HG02623 (cell line): ENCODE measurements around the gene VWF.
"Not testable (repeated sequence)": the region's sequence is repeated elsewhere in the genome, so short reads cannot be mapped to it uniquely, and the experiment has no call there.

Experiments
- ATAC-seq: cut with Tn5 transposase; IDR thresholded peaks from one replicate; pipeline ENCODE4 v1.9.1; 2021; ENCODE audit warnings: moderate library complexity; ENCODE audit not compliant: unreplicated experiment

Gene VWF

DNA sequence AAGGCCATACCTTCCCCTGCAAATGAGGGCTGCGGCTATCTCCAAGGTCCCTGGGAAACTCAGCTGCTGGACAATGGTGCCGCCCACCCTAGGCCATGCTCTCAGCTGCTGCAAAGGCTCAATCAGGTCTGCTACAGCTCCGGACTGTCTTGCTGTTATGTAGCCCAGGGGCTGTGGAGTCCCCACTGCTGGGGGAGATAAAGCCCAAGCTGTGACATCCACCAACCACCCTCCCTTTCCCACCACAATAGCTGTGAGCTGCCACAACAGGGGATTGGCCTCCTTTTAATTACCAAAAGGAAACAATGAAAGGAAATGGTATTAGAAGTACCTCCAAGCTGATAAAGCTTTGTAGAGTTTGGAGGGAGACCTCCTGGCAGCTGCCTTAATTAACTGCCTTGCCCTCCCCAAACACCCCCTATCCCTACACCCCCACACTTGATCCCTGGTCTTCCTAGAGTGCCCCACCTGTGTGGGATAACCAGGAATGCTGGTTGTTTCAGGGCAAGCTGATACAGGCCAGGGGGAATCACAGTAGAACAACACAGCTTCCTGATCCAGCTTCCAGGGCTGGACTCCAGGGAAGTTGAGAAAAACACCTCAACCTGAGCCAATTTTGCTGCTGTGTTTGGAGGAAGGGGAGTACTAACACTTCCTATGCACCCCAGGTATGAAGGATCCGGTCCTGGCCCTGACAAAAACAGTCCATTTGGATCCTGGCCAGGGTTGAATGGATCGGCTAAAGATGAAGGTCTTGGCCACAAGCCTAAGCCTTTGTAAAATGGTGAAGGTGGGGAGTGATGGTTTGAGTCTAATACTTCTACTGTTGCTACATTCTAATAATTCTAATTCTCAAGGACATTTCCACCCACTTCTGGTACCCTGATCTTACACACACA lies at the start of gene VWF:
TSS of gene VWF (minus strand) at position 260 of the 899 bp plus-strand sequence. CDS start 1,474 bp downstream, outside the sequence.
- no peak for ATAC-seq

GRCh38 chr12:6172862-6173261 lies 48.4 kb upstream of the VWF start:
- no peak for ATAC-seq

DNA sequence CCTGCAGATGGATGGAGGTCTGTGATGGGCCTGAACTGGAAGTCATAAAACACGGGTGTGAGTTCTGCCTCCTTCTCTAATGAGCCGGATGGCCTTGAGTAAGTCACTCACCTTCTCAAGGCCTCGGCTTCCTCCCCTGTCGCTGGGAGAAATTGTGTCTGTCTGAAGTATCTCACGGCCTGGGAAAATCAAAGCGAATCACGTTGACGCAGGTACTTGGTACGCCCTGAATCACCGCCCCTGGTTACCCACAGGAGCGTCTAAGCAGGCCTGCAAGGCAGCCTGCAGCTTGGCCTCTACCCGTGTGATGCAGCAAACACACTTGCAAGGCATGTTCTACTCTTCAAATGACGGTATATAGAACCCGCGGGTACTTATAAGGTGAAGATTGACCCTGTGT lies 47.6 kb upstream of the VWF start:
- no peak for ATAC-seq

DNA sequence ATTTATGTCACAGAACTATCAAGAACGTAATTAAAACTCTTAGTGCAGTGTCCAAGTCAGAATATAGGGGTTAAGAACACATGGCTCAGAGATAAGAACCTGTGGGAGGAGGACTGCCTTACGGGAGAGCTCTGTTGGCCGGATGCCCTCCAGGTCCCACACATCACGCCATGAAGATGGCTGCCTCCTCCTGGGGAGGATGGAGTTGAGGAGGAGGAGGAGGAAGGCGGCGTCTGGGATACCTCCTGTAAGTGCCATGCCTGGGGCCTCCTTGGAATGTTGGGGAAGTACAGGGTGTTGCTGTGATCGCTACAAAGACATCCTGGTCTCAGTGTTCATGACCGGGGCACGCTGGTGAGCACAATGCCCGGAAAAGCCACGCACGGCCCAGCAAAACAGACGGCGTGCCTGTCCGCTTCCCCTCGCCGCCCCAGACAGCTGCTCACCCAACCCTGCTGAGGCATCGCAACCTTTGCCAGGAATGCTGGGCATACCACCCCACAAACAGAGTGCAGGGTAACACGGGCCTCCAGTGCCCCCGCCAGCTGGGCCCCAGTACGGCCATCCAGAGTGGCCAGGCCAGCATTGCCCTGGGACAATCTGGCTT lies 47.0 kb upstream of the VWF start:
- no peak for ATAC-seq

DNA sequence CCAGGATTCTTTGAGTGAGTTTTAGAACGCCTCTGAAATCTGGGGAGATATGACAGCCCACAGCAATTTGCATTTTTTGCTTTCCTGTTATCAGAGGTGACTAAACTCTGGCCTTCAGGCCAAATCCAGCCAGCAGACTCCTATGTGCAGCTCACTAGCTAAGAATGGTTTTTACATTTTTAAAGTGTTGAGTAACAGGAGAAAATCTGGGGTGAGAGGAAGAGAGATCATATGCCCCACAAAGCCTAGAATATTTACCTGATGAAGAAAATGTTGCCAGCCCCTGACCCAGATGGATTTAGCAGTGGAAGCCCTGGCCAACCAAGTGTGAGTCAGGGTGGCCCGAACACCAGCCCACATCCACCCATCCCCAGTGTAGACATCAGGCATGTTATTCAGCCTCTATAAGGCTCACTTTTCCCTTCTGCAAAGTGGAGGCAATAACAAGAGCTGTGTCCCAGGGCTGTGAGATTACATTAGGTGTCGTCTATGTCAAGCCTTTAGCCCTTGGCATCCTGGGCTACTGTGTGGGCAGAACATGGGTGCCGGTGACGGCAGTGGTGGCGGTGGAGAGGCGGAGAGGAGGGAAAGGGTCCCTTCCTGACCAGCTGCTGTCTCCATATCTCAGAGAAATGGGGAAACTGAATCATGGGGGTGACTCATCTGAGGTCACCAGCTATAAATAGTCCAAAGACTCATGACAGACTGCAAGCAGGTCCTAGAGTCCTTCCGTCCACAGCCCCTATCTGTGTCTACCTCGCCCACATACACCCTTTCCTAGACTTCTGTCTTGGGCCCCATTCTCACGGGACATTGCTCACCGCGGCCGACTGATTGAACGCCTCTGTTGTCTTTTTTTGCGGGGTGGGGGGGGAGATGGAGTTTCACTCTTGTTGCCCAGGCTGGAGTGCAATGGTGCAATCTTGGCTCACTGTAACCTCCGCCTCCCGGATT lies 43.1 kb upstream of the VWF start:
- ATAC-seq = peak; percentile 74

DNA sequence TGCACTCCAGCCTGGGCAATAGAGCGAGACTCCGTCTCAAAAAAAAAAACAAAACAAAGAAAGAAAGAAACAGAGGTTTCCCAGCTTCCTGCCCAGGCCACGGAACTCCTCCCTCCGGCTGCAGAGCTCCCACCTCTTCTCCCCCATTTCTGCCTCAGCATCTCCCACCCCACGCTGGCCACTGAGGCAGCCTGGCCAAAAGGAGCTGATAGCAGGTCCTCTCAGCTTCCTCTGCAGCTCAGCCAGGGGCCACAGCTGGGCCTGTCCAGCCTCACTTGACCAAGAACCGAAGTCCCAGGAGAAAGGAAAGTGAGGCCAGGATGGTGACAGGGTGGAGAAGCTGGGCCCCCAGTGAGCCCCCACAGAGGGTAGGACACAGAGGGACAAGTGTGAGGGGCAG lies 42.3 kb upstream of the VWF start:
- ATAC-seq = peak; percentile 9

- ATAC-seq = no peak
These were observed 40.9 kb upstream of the VWF start for GRCh38 chr12:6165395-6165794.

DNA sequence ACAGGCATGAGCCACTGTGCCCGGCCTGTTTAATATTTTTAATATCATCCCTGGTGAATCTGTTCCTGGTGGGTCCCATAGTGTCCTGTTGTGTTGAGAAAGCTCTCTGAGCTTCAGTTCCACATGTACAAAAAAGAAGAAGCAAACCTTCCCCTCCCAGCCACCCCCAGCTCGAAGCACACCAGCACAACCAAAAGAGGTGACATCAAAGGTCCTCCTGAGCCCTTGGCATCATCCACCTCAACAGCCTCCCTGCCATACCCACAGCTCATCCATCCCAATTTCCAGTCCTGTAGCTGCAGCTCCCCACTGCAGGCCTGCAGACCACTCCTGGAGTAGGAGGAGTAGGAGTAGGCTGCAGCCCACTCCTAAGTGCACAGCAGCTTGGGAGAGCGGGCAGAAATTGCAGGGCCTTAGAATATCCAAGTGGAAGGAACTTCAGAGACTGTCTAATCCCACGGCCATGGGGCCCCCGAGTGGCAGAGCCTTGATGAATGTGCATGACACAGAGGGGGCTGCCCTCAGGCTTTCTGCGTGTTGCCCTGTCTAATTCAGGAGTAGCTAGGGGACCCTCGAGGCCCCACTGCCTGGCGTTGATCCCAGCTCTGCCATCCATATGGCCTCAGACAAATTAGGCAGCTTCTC lies 39.1 kb upstream of the VWF start:
- no peak for ATAC-seq

- no peak for ATAC-seq
These were observed 36.8 kb upstream of the VWF start for GRCh38 chr12:6161124-6161882.

DNA sequence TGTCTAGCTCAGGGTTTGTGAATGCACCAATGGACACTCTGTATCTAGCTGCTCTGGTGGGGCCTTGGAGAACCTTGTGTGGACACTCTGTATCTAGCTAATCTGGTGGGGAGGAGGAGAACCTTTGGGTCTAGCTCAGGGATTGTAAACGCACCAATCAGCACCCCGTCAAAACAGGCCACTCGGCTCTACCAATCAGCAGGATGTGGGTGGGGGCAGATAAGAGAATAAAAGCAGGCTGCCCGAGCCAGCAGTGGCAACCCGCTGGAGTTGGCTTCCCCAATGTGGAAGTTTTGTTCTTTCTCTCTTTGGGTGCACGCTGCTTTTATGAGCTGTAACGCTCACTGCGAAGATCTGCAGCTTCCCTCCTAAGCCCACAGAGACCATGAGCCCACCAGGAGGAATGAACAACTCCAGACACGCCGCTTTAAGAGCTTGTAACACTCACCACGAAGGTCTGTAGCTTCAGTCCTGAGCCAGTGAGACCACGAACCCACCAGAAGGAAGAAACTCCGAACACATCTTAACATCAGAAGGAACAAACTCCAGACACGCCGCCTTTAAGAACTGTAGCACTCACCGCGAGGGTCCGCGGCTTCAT lies 35.7 kb upstream of the VWF start:
- ATAC-seq = not testable (repeated sequence)

- ATAC-seq = not testable (repeated sequence)
These were observed 34.9 kb upstream of the VWF start for GRCh38 chr12:6159166-6160011.

DNA sequence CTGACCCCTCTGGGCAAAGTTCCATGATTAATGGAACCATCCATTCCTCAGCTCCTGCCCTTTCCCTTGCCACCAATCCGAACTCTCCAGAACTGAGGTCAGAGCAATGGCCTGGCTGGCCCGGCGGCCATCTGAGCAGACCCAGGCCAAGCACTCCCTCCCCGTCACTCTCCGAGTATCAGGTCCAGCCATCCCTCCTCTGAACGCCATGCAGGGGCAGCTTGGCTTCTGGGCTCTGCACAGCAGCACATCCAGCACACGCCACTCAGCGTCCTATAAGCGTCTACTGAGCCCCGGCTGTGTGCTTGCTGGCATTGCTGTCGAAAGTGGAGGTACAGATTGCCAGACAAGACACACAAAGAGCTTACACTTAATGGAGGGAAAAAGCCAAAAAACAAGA lies 34.3 kb upstream of the VWF start:
- no peak for ATAC-seq

GRCh38 chr12:6158255-6158654 lies 33.8 kb upstream of the VWF start:
- no peak for ATAC-seq

DNA sequence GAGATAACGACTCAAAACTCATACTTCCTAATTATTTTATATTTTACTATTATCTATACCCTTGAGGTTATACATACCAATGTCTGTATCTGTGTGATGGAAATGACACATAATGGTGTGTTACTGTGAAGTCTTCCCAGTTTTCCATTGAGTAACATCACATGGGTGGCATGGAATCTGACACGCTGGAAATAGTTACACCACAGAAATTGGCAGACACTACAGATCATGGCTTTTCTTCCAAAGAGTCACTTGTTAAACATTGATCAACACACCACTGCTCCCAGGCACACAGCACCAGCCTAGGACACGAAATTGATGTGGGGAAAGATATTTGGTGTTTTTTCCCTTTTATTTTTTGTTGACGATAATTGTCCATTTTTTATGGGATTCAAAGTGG lies 33.0 kb upstream of the VWF start:
- no peak for ATAC-seq

- ATAC-seq = no peak
These were observed 30.4 kb upstream of the VWF start for GRCh38 chr12:6154730-6155459.

DNA sequence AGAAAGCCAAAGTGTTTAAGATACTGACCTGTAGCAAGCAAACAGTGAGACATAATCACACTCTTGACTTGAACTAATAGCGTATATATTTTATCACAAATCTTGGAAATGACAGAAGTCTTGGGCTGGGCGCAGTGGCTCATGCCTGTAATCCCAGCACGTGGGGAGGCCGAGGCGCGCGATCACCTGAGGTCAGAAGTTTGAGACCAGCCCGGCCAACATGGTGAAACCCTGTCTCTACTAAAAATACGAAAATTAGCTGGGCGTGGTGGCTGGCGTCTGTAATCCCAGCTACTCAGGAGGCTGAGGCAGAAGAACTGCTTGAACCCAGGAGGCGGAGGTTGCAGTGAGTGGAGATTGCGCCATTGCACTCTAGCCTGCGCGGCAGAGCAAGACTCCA lies 24.3 kb upstream of the VWF start:
- ATAC-seq = not testable (repeated sequence)

GRCh38 chr12:6148061-6148460 lies 23.6 kb upstream of the VWF start:
- ATAC-seq = no peak

GRCh38 chr12:6146951-6147350 lies 22.5 kb upstream of the VWF start:
- no peak for ATAC-seq
